ENCODE measurements around the gene KDELR3. TPM values are rescaled to one million over a fixed set of nuclear protein-coding genes. Genes with fewer than 3 reads are reported as not detected.

Gene KDELR3
- total and polyA plus RNA-seq, 10 of the 15 experiments (the other 5 are each of a cell fraction or from before 2014, with no cell fraction given) = 0.15 to 0.98 (median 0.25) TPM; not detected in 1

GRCh38 chr22:38437416-38437815 is 30.5 kb upstream of the KDELR3 start:
- no peak for ATAC-seq
- no peaks in the 10 kb centered on the region for H3K79me2 ChIP-seq (ENCODE audit: control insufficient read depth, insufficient read depth, low read length)
- RAD21 ChIA-PET (ENCODE audit: unreplicated experiment) = interaction anchor here (0.6 kb wide), 1 partner anchor 232 kb away, joined by 3 read pairs; no protein-coding TSS in a partner anchor
- intact Hi-C loops (cut with micrococcal nuclease; ENCODE audit: unreplicated experiment) (no loop called here), in situ Hi-C loops (cut with MboI) (no loop called here)
- TF ChIP-seq BRCA1 (IDR thresholded peaks at IDR 0.05; ENCODE audit: low read depth, low read length) (no peak), WRNIP1 (IDR thresholded peaks at IDR 0.05; ENCODE audit: borderline replicate concordance, low read depth, low read length) (no peak), SUPT20H (IDR thresholded peaks at IDR 0.05; ENCODE audit: borderline replicate concordance, control insufficient read depth, low read depth, low read length) (no peak), ZBTB11 (CRISPR knock-in tag; IDR thresholded peaks at IDR 0.05) (no peak), FOS (IDR thresholded peaks at IDR 0.05; ENCODE audit: borderline replicate concordance, extremely low read depth, insufficient read length) (no peak), EGR1 (IDR thresholded peaks at IDR 0.05; ENCODE audit: borderline replicate concordance in 1 of 2, low read depth in 2 of 2, low read length in 2 of 2) (no peak), ATF3 (IDR thresholded peaks at IDR 0.05; ENCODE audit: borderline replicate concordance, extremely low read depth, low read depth, low read length) (no peak), ZNF622 (IDR thresholded peaks at IDR 0.05) (no peak), HSF1 (IDR thresholded peaks at IDR 0.05; ENCODE audit: low read depth, low read length) (no peak)
- H3K4me3 ChIP-seq = no peak overlapping the region
- H3K9me3 ChIP-seq (replicated peaks; ENCODE audit: control insufficient read depth, insufficient read depth, low read length) = no peaks in the 10 kb centered on the region
- H3K27me3 ChIP-seq (replicated peaks in 1 of 2; ENCODE audit: control insufficient read depth in 2 of 2, insufficient read depth in 2 of 2, low read length in 1 of 2) = peaks cover 2 to 4% of the 10 kb centered on the region in 2 experiments; a peak in 3 of 4 replicates
- H3K9ac ChIP-seq (ENCODE audit: control insufficient read depth, insufficient read depth, low read length) = no peak overlapping the region
- H3K27ac ChIP-seq (ENCODE audit: control insufficient read depth, insufficient read depth) = no peak overlapping the region
- no peak for DNase-seq (ENCODE audit: low read depth, low spot score)
- H4K20me1 ChIP-seq (ENCODE audit: control insufficient read depth, insufficient read depth) = no peaks in the 10 kb centered on the region
- no TSS peak for BruUV-seq (replicated peaks)
- FAIRE-seq = no peak
- no peak overlapping the region for H2AFZ ChIP-seq (ENCODE audit: control insufficient read depth, low read depth, low read length)
- POLR2A ChIA-PET = no interaction called here
- no peaks in the 10 kb centered on the region for H3K4me1 ChIP-seq (ENCODE audit: control insufficient read depth, insufficient read depth, low read length)
- no peaks in the 10 kb centered on the region for H3K36me3 ChIP-seq (ENCODE audit: control insufficient read depth in 2 of 2, insufficient read depth in 2 of 2, low read length in 1 of 2)
- CTCF ChIA-PET = interaction anchor here (1.1 kb wide), 1 partner anchor 231 kb away, joined by 4 read pairs; no protein-coding TSS in a partner anchor
- SMC1A ChIA-PET (ENCODE audit: uncharacterized antibody, unreplicated experiment) = no interaction called here
- 45% methylated on average over 9 of the region's 9 CpGs for WGBS (ENCODE audit: insufficient coverage, insufficient replicate concordance, low lambda C conversion rate, missing lambda C conversion rate)
- H3K4me2 ChIP-seq (ENCODE audit: control insufficient read depth, insufficient read depth) = no peak overlapping the region
